H1 (cell line): Measurements from ENCODE around the gene ZBTB48. TPM values are rescaled to one million over a fixed set of nuclear protein-coding genes. Genes with fewer than 3 reads are reported as not detected.

Experiments
- CTCF ChIA-PET: fragments of 300-600 bp; sonication (Branson Sonifier 250); formaldehyde crosslinking; loops from one replicate; lab custom pipeline; 2021; ENCODE audit not compliant: partially characterized antibody; lab: Charles Lee
- POLR2A ChIA-PET: fragments of 300-600 bp; sonication (Branson Sonifier 250); formaldehyde crosslinking; loops from one replicate; lab custom pipeline; 2021; ENCODE audit warnings: inconsistent platforms; ENCODE audit not compliant: partially characterized antibody; lab: Charles Lee
- DNase-seq, 2 experiments: peaks; one replicate each; pipeline versions ENCODE4 v3.0.0 to v3.0.0-alpha.2; 2010 to 2022; ENCODE audit warnings: low spot score in 2 of 2, low read depth in 1 of 2, mixed read lengths in 1 of 2
- FAIRE-seq: peaks from 2 replicates; lab custom pipeline; 2011; peaks lifted over from hg19 to GRCh38; lab: Jason Lieb, UNC
- H2AFZ ChIP-seq: 2 replicates; pipeline ENCODE4 v1.8.1; 2012; ENCODE audit warnings: low read length, inconsistent platforms
- H2AK5ac ChIP-seq: 2 replicates; pipeline ENCODE4 v1.6.1; 2013; ENCODE audit warnings: low read depth, low read length
- H2BK120ac ChIP-seq: replicated peaks from 2 replicates; pipeline ENCODE3; 2013; ENCODE audit warnings: low read depth, low read length, inconsistent platforms
- H2BK12ac ChIP-seq: 2 replicates; pipeline ENCODE4 v1.6.1; 2013; ENCODE audit warnings: low read depth, low read length
- H2BK15ac ChIP-seq: 2 replicates; pipeline ENCODE4 v1.6.1; 2013; ENCODE audit warnings: low read length
- H2BK20ac ChIP-seq: 2 replicates; pipeline ENCODE4 v1.6.1; 2013; ENCODE audit warnings: low read length
- H2BK5ac ChIP-seq: 2 replicates; pipeline ENCODE4 v1.6.1; 2013; ENCODE audit warnings: low read depth, low read length
- H3K14ac ChIP-seq: 2 replicates; pipeline ENCODE4 v1.6.1; 2013; ENCODE audit warnings: inconsistent platforms; ENCODE audit not compliant: insufficient read length
- H3K18ac ChIP-seq: 2 replicates; pipeline ENCODE4 v1.6.1; 2013; ENCODE audit warnings: low read length; ENCODE audit errors: extremely low read depth
- H3K23ac ChIP-seq: 2 replicates; pipeline ENCODE4 v1.6.1; 2013; ENCODE audit warnings: inconsistent platforms; ENCODE audit not compliant: insufficient read length
- H3K23me2 ChIP-seq: 2 replicates; pipeline ENCODE4 v1.6.1; 2013; ENCODE audit warnings: low read depth, low read length
- H3K27ac ChIP-seq: 2 replicates; pipeline ENCODE4 v1.6.1; 2011; ENCODE audit warnings: low read depth, low read length, inconsistent platforms
- H3K27me3 ChIP-seq, 4 experiments: replicated peaks in 1 of 4; 1 replicate in 1 of 4; 2 replicates in 3 of 4; pipeline versions ENCODE4 v1.6.1 to v1.8.1; 2011 to 2013; ENCODE audit warnings: low read length in 3 of 4, mild to moderate bottlenecking in 3 of 4, inconsistent platforms in 2 of 4, mixed read lengths in 2 of 4, moderate library complexity in 1 of 4; ENCODE audit not compliant: control insufficient read depth in 3 of 4, insufficient read depth in 3 of 4; ENCODE audit errors: extremely low read depth in 1 of 4
- H3K36me3 ChIP-seq, 4 experiments: 2 replicates each; pipeline versions ENCODE4 v1.6.1 to v1.8.1; 2011 to 2013; ENCODE audit warnings: mild to moderate bottlenecking in 4 of 4, low read length in 3 of 4, moderate library complexity in 2 of 4, control low read depth in 1 of 4, inconsistent platforms in 1 of 4; ENCODE audit not compliant: insufficient read depth in 4 of 4, control insufficient read depth in 2 of 4
- H3K4ac ChIP-seq: replicated peaks from 2 replicates; pipeline ENCODE3; 2013; ENCODE audit warnings: low read length, low read depth, mixed read lengths, inconsistent platforms; ENCODE audit not compliant: insufficient read length
- H3K4me1 ChIP-seq, 4 experiments: replicated peaks in 1 of 4; 1 replicate in 1 of 4; 2 replicates in 3 of 4; pipeline versions ENCODE4 v1.6.1 to v1.8.1; 2011 to 2013; ENCODE audit warnings: low read length in 3 of 4, inconsistent platforms in 2 of 4, mixed read lengths in 1 of 4; ENCODE audit not compliant: insufficient read depth in 4 of 4, control insufficient read depth in 3 of 4
- H3K4me2 ChIP-seq, 2 experiments: 2 replicates each; pipeline versions ENCODE4 v1.6.1 to v1.8.1; 2011 to 2013; ENCODE audit warnings: low read depth in 2 of 2, low read length in 2 of 2, control low read depth in 1 of 2, inconsistent platforms in 1 of 2, mild to moderate bottlenecking in 1 of 2; ENCODE audit not compliant: insufficient read depth in 1 of 2
- H3K4me3 ChIP-seq, 4 experiments: fragments of 200-600, 300-600 bp in 1 of 4; sonication (generic), shearing (Covaris generic), sonication (Bioruptor Twin) in 1 of 4; 2 replicates each; pipeline versions ENCODE4 v1.5.1 to v1.8.1; 2011 to 2016; ENCODE audit warnings: low read length in 4 of 4, low read depth in 3 of 4, control low read depth in 2 of 4, inconsistent platforms in 2 of 4, mild to moderate bottlenecking in 2 of 4, mixed read lengths in 1 of 4, moderate library complexity in 1 of 4; ENCODE audit not compliant: insufficient read depth in 2 of 4; ENCODE audit errors: extremely low read depth in 1 of 4
- H3K56ac ChIP-seq: replicated peaks from 2 replicates; pipeline ENCODE3; 2013; ENCODE audit warnings: low read depth, mild to moderate bottlenecking, mixed read lengths, low read length, inconsistent platforms; ENCODE audit not compliant: insufficient read length
- H3K79me1 ChIP-seq: 2 replicates; pipeline ENCODE4 v1.6.1; 2013; ENCODE audit warnings: low read depth, low read length, control low read depth
- H3K79me2 ChIP-seq, 2 experiments: 2 replicates each; pipeline versions ENCODE4 v1.6.1 to v1.8.1; 2012 to 2013; ENCODE audit warnings: low read length in 2 of 2, mild to moderate bottlenecking in 2 of 2, inconsistent platforms in 1 of 2; ENCODE audit not compliant: insufficient read depth in 2 of 2, control insufficient read depth in 1 of 2
- H3K9ac ChIP-seq, 4 experiments: replicated peaks in 1 of 4; 1 replicate in 1 of 4; 2 replicates in 3 of 4; pipeline versions ENCODE4 v1.6.1 to v1.8.1; 2011 to 2013; ENCODE audit warnings: low read depth in 3 of 4, low read length in 3 of 4, control low read depth in 2 of 4, mild to moderate bottlenecking in 2 of 4, moderate library complexity in 2 of 4, inconsistent platforms in 1 of 4; ENCODE audit errors: extremely low read depth in 1 of 4
- H3K9me3 ChIP-seq, 2 experiments: 2 replicates each; pipeline versions ENCODE4 v1.6.1 to v1.8.1; 2012 to 2013; ENCODE audit warnings: mild to moderate bottlenecking in 2 of 2, moderate library complexity in 2 of 2, control low read depth in 1 of 2, inconsistent platforms in 1 of 2, low read depth in 1 of 2, low read length in 1 of 2, mixed read lengths in 1 of 2; ENCODE audit not compliant: insufficient read depth in 2 of 2
- H4K20me1 ChIP-seq, 2 experiments: replicated peaks in 1 of 2; 2 replicates each; pipeline versions ENCODE3 to v1.8.1; 2011 to 2013; ENCODE audit warnings: inconsistent platforms in 2 of 2, low read length in 2 of 2, mild to moderate bottlenecking in 1 of 2; ENCODE audit not compliant: insufficient read depth in 2 of 2, control insufficient read depth in 1 of 2
- H4K5ac ChIP-seq: 2 replicates; pipeline ENCODE4 v1.6.1; 2013; ENCODE audit warnings: low read length, low read depth, mixed read lengths, inconsistent platforms; ENCODE audit not compliant: insufficient read length
- H4K8ac ChIP-seq: 2 replicates; pipeline ENCODE4 v1.8.0; 2013; ENCODE audit warnings: mild to moderate bottlenecking, moderate library complexity, low read length, inconsistent platforms; ENCODE audit not compliant: insufficient read depth; ENCODE audit errors: extremely low read depth
- H4K91ac ChIP-seq: replicated peaks from 2 replicates; pipeline ENCODE3; 2013; ENCODE audit warnings: low read length, mixed read lengths, inconsistent platforms; ENCODE audit not compliant: insufficient read length
- ASH2L ChIP-seq: fragments of 200-600, 300-600 bp; sonication (generic); IDR thresholded peaks from one replicate; pipeline ENCODE4 v1.7.1; 2017; ENCODE audit warnings: low read length
- CTBP2 ChIP-seq: IDR thresholded peaks from 2 replicates; pipeline ENCODE4 v1.7.0; 2011; ENCODE audit warnings: borderline replicate concordance, mild to moderate bottlenecking, moderate library complexity, mixed read lengths, low read length; ENCODE audit not compliant: insufficient read depth, insufficient read length
- GABPA ChIP-seq: IDR thresholded peaks from 2 replicates; pipeline ENCODE4 v1.6.1; 2011; ENCODE audit warnings: mild to moderate bottlenecking, low read length, moderate library complexity, borderline replicate concordance; ENCODE audit not compliant: insufficient read depth
- KDM5A ChIP-seq: fragments of 200-600 bp; IDR thresholded peaks from 2 replicates; pipeline ENCODE4 v1.7.1; 2012; ENCODE audit warnings: mild to moderate bottlenecking, low read length, inconsistent platforms, mixed read lengths
- MAX ChIP-seq: IDR thresholded peaks from 2 replicates; pipeline ENCODE4 v1.6.1; 2012; ENCODE audit warnings: inconsistent platforms
- NANOG ChIP-seq: IDR thresholded peaks from 2 replicates; pipeline ENCODE4 v1.6.1; 2011; ENCODE audit warnings: low read length, low read depth, mild to moderate bottlenecking, inconsistent platforms; ENCODE audit not compliant: insufficient read depth, poor library complexity, severe bottlenecking
- NRF1 ChIP-seq: IDR thresholded peaks from 2 replicates; pipeline ENCODE4 v1.6.1; 2011; ENCODE audit warnings: mild to moderate bottlenecking, low read depth, low read length, improper control_type of control experiment
- SIN3A ChIP-seq, 2 experiments: IDR thresholded peaks in 1 of 2; conservative IDR thresholded peaks in 1 of 2; 2 replicates each; pipeline ENCODE4 v1.6.1; 2011 to 2012; ENCODE audit warnings: low read length in 2 of 2, improper control_type of control experiment in 1 of 2, low read depth in 1 of 2, mild to moderate bottlenecking in 1 of 2
- WGBS, 2 experiments: shearing (Covaris generic) in 1 of 2; methylation state at CpG; one replicate each; pipeline versions ENCODE4 v1.1.6 to v1.1.7; 2013 to 2015; ENCODE audit warnings: low lambda C conversion rate in 2 of 2, mixed read lengths in 2 of 2, inconsistent platforms in 1 of 2, low coverage in 1 of 2, missing lambda C conversion rate in 1 of 2; ENCODE audit not compliant: insufficient replicate concordance in 2 of 2, insufficient coverage in 1 of 2, insufficient read length in 1 of 2; ENCODE audit errors: extremely low coverage in 1 of 2, missing lambda C conversion rate in 1 of 2; 5-methylcytosine and 5-hydroxymethylcytosine counted together
- polyA plus RNA-seq, 7 experiments: library from polyadenylated mRNA; depleted of rRNA in 3 of 7; stranded (reverse) in 5 of 7; unstranded in 2 of 7; fragments of >200 nt in 5 of 7; fragments of 200-250 nt in 2 of 7; gene quantifications; 1 replicate in 5 of 7; 2 replicates in 1 of 7; 4 replicates in 1 of 7; pipeline versions ENCODE4 v1.2.1 to v1.2.3, GENCODE V29; 2011 to 2013; ENCODE audit warnings: missing spikeins in 2 of 7, mixed read lengths in 2 of 7
- total RNA-seq: library from RNA; stranded (reverse); fragmentation: NEBNext Ultra II Directional; extraction: Animal tissue kit (Norgen Biotek cat#: 25700); gene quantifications from 2 replicates; pipeline ENCODE4 v1.2.1, GENCODE V29; 2021

ZBTB48 gene
- total and polyA plus RNA-seq, 2 of the 8 experiments (the other 6 are each of a cell fraction or from before 2014, with no cell fraction given), result 28.2 to 28.8 TPM

GRCh38 chr1:6534248-6534822 lies 45.5 kb upstream of the ZBTB48 start:
- CTCF ChIA-PET, result interaction anchor here (0.6 to 8.9 kb wide), 3 partner anchors 12 to 58 kb away, joined by 3 to 57 read pairs (median 3); partner anchors contain the start of gene TAS1R1

More at GRCh38 chr1:6534248-6534822, 45.5 kb upstream of the ZBTB48 start:
- 0 out of 2 replicates have a peak, but pooled peaks cover 2% of the 10 kb centered on the region for H3K79me1 ChIP-seq
- no peak overlapping the region for H3K56ac ChIP-seq
- H3K27me3 ChIP-seq, result no peaks in the 10 kb centered on the region
- no peak for FAIRE-seq
- TF ChIP-seq SIN3A (conservative IDR thresholded peaks at IDR 0.05 in 1 of 2, IDR thresholded peaks at IDR 0.05 in 1 of 2; ENCODE audit: low read depth in 1 of 2, low read length in 2 of 2) (no peak), CTBP2 (no peak), GABPA (no peak), MAX (no peak), NRF1 (no peak), NANOG (no peak), KDM5A (no peak), ASH2L (no peak)
- no peak overlapping the region for H3K18ac ChIP-seq
- H2BK5ac ChIP-seq, result no peak overlapping the region
- no peak overlapping the region for H3K27ac ChIP-seq
- H4K91ac ChIP-seq, result no peak overlapping the region
- no peak overlapping the region for H2BK12ac ChIP-seq
- DNase-seq, result no peak
- H4K5ac ChIP-seq, result no peak overlapping the region
- peaks cover 0 to 12% of the 10 kb centered on the region in 2 experiments; a peak in 1 of 4 replicates for H3K79me2 ChIP-seq
- H2BK20ac ChIP-seq, result no peak overlapping the region
- H3K36me3 ChIP-seq, result peaks cover 15 to 45% (median 31%) of the 10 kb centered on the region in 4 experiments
- H3K14ac ChIP-seq, result no peak overlapping the region
- H3K4ac ChIP-seq, result no peak overlapping the region
- H2BK15ac ChIP-seq, result no peak overlapping the region
- no peak overlapping the region for H2BK120ac ChIP-seq
- no peak overlapping the region for H2AK5ac ChIP-seq
- no peak overlapping the region for H3K23ac ChIP-seq
- POLR2A ChIA-PET, result interaction anchor here (1.2 to 2.5 kb wide), 3 partner anchors 10 to 21 kb away, joined by 4 to 9 read pairs (median 4); no protein-coding TSS in a partner anchor
- H3K4me1 ChIP-seq, result no peaks in the 10 kb centered on the region
- 96% methylated on average over 8 of the region's 8 CpGs; no CpG with 5 or more reads in 1 of the 2 experiments for WGBS, 2 experiments
- no peaks in the 10 kb centered on the region for H3K9me3 ChIP-seq
- no peak overlapping the region for H3K4me2 ChIP-seq
- H4K8ac ChIP-seq, result no peak overlapping the region
- H3K4me3 ChIP-seq, result no peak overlapping the region
- peaks cover 2 to 9% of the 10 kb centered on the region in 2 experiments for H4K20me1 ChIP-seq
- H3K9ac ChIP-seq, result no peak overlapping the region
- H3K23me2 ChIP-seq, result no peaks in the 10 kb centered on the region
- no peak overlapping the region for H2AFZ ChIP-seq
